Activated T-helper 1 cell treated with anti-CD3 and anti-CD28 coated beads, Interleukin-12 subunit alpha, Interleukin-12 subunit beta, Interleukin-2, Interleukin-4 antibody, amounts not matched to agents 30 ng/mL and 10 ng/mL and 1 ng/mL, durations not matched to agents 14 hours and 24 hours and 36 hours (primary cell): ENCODE data around the gene RBPMS2. TPM values are rescaled to one million over a fixed set of nuclear protein-coding genes. Genes with fewer than 3 reads are reported as not detected.
"Not testable (repeated sequence)": the region's sequence is repeated elsewhere in the genome, so short reads cannot be mapped to it uniquely, and the experiment has no call there.

Source experiments
- DNase-seq: peaks from one replicate; pipeline ENCODE4 v3.0.0; 2021; ENCODE audit warnings: low spot score
- H3K27ac Mint-ChIP-seq: one replicate; pipeline ENCODE4 v1.8.0; 2021; ENCODE audit warnings: mild to moderate bottlenecking, mixed read lengths
- H3K27me3 Mint-ChIP-seq: one replicate; pipeline ENCODE4 v1.8.0; 2022; ENCODE audit warnings: mild to moderate bottlenecking, moderate library complexity, mixed read lengths; ENCODE audit not compliant: insufficient read depth
- H3K36me3 Mint-ChIP-seq: one replicate; pipeline ENCODE4 v1.8.0; 2021; ENCODE audit warnings: low read depth, mixed read lengths
- H3K4me1 Mint-ChIP-seq: one replicate; pipeline ENCODE4 v1.8.0; 2021; ENCODE audit warnings: low read depth, mixed read lengths
- H3K4me3 Mint-ChIP-seq: one replicate; pipeline ENCODE4 v1.8.0; 2021; ENCODE audit warnings: mild to moderate bottlenecking, moderate library complexity, mixed read lengths
- H3K9me3 Mint-ChIP-seq: one replicate; pipeline ENCODE4 v1.8.0; 2021; ENCODE audit warnings: mixed read lengths
- intact Hi-C: fragments of 100-400 bp; cut with micrococcal nuclease; formaldehyde crosslinking; loops from one replicate; pipeline ENCODE4 v1.15.1; 2024
- total RNA-seq: library from RNA; stranded (reverse); gene quantifications from 2 replicates; pipeline ENCODE4 v1.2.3, GENCODE V29; 2022

The RBPMS2 gene
- total RNA-seq, 1 donor from 2014 or later, result 0.10 TPM

DNA sequence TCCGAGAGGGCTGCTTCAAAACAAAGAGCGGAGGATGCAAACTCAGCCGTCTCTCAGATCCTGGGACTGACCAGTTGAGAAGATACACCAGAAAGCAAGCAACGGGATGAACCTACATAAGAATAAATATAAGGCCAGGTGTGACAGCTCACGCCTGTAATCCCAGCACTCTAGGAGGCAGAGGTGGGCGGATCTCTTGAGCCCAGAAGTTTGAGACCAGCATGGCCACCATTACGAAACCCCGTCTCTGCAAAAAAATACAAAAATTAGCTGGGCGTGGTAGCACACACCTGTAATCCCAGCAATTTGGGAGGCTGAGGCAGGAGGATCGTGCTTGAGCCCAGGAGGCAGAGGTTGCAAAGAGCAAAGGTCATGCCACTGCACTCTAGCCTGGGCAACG is 31.7 kb downstream of the RBPMS2 start:
- no peaks in the 10 kb centered on the region for H3K4me1 Mint-ChIP-seq
- H3K4me3 Mint-ChIP-seq, result no peak overlapping the region
- no peak for DNase-seq
- H3K36me3 Mint-ChIP-seq, result no peaks in the 10 kb centered on the region
- intact Hi-C loops, result no loop called here
- H3K27me3 Mint-ChIP-seq, result peaks cover 3% of the 10 kb centered on the region
- no peaks in the 10 kb centered on the region for H3K9me3 Mint-ChIP-seq
- H3K27ac Mint-ChIP-seq, result no peak overlapping the region

DNA sequence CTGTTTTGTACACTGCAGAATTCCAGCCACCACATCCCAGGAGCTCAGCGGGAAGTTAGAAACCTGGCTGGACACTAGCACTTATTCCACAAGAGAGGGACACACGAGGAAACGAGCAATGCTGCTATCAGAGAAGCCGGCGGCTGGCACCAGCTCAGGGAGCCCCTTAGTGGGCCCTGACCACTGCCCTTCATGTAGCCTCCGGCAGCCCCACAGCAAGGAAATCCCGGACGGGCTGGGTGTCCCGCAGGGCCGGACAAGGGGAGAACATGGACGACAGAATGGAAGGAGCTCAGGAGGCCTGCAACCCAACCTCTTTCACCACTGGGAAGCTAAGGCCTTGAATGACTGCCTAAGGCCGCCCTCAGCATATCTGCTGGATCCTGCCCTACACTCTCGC is 32.5 kb downstream of the RBPMS2 start:
- Mint-ChIP-seq H3K4me1 (no peaks in the 10 kb centered on the region), H3K27me3 (peaks cover 2% of the 10 kb centered on the region), H3K9me3 (no peaks in the 10 kb centered on the region), H3K27ac (no peak overlapping the region), H3K36me3 (no peaks in the 10 kb centered on the region), H3K4me3 (no peak overlapping the region)
- no peak for DNase-seq
- intact Hi-C loops, result no loop called here

DNA sequence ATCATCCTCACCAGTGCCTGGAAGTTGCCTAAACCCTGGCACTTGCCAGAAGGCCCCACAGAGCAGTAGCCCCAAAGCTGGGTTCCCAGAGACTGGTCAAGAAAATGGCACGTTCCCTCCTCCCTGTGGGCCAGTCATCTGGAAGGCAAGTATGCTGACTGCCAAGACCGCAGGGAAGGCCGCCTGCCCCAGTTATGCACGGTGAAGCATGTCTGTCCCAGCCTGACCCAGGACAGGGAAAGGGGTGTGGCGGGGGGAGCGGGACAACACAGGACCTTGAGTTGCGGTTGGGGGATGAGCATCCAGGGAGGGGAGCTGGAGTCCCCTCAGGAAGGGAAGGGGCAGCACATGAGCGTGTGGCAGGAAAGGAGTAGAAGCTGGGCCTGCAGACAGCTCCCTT is 33.0 kb downstream of the RBPMS2 start:
- H3K27ac Mint-ChIP-seq, result no peak overlapping the region
- no peaks in the 10 kb centered on the region for H3K4me1 Mint-ChIP-seq
- intact Hi-C loops, result no loop called here
- no peaks in the 10 kb centered on the region for H3K9me3 Mint-ChIP-seq
- DNase-seq, result no peak
- H3K27me3 Mint-ChIP-seq, result peaks cover 2% of the 10 kb centered on the region
- no peak overlapping the region for H3K4me3 Mint-ChIP-seq
- no peaks in the 10 kb centered on the region for H3K36me3 Mint-ChIP-seq

DNA sequence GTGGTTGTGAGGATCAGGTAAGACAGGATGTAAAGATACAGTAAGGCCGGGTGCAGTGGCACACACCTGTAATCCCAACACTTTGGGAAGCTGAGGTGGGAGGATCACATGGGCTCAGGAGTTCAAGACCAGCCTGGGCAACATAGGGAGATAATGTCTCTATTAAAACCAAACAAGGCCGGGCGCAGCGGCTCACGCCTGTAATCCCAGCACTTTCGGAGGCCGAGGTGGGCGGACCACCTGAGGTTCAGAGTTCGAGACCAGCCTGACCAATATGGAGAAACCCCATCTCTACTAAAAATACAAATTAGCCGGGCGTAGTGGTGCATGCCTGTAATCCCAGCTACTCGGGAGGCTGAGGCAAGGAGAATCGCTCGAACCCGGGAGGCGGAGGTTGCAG is 33.7 kb downstream of the RBPMS2 start:
- DNase-seq, H3K4me1 Mint-ChIP-seq, H3K9me3 Mint-ChIP-seq, H3K4me3 Mint-ChIP-seq, H3K27me3 Mint-ChIP-seq, H3K27ac Mint-ChIP-seq, intact Hi-C loops, H3K36me3 Mint-ChIP-seq: not testable (repeated sequence)

DNA sequence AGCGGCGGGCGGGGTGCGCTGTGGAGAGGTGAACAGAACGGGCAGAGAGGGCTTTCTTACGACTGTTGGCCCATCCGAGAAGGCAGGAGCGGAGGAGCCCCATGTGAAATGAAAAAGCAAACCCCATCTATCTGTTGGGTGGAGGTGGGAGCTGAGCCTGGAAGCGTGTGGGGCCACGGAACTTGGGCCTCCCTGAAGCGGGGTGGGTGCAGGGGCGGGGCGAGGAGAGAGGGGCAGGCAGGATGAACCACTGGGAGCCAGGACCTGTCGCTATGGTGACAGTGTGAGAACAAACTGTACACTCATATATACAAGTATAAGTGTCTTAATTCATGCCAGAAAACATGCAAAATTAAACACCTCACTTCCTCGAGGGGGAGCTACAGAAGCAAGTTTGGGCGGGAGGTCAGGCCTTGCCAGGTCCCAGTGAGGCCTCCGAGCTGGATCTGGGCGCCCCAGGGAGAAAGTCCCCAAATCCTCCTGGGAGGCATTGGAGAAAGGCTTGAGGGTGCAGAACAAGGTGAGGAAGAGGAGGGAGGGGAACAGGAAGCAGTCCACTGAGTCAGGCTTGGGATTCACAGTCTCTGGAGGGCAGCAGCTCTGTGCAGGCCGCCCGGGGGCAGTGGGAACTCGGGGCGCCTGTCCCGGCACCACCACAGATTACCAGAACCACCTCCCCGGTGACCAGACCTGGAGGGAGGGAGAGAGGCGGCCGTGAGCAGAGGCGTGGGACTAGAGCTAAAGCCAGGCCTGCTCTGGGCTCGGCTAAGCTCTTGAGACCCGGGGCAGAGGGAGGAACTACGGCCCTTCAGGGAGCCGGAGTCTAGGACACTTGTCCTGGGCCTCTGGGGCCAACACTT is 34.8 kb downstream of the RBPMS2 start:
- H3K4me3 Mint-ChIP-seq, result no peak overlapping the region
- no peak for DNase-seq
- no peaks in the 10 kb centered on the region for H3K36me3 Mint-ChIP-seq
- peaks cover 2% of the 10 kb centered on the region for H3K27me3 Mint-ChIP-seq
- intact Hi-C loops, result no loop called here
- H3K9me3 Mint-ChIP-seq, result no peaks in the 10 kb centered on the region
- no peak overlapping the region for H3K27ac Mint-ChIP-seq
- no peaks in the 10 kb centered on the region for H3K4me1 Mint-ChIP-seq

DNA sequence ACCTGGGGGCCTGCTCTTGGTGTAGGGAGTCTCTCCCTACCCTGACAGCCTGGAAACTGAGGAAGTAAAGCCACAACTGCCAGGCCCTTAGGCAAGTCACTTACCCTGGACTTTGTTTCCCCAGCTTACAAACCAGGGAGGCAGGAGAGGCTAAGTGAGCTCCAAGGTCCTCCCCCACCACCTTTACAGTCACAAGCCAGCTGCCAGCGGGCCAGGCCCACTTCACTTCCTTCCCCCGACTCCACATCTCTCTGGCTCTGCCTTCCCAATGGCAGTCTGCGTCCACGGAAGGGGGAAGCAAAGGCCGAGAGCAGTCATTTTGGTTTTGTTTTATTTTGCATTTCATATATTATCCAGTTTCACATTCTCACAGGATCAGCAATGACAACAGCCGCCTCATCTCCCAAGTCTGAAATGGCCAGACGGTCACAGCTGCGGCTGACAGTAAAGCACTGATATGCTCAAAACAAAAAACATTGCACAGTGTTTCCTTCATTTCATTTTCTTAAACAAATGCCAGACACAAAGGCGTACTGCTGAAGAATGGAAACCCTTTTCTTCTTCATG is 35.7 kb downstream of the RBPMS2 start:
- no peak for DNase-seq
- Mint-ChIP-seq H3K9me3 (no peaks in the 10 kb centered on the region), H3K27ac (no peak overlapping the region), H3K4me3 (no peak overlapping the region), H3K36me3 (no peaks in the 10 kb centered on the region), H3K27me3 (peaks cover 2% of the 10 kb centered on the region), H3K4me1 (no peaks in the 10 kb centered on the region)
- intact Hi-C loops, result no loop called here

DNA sequence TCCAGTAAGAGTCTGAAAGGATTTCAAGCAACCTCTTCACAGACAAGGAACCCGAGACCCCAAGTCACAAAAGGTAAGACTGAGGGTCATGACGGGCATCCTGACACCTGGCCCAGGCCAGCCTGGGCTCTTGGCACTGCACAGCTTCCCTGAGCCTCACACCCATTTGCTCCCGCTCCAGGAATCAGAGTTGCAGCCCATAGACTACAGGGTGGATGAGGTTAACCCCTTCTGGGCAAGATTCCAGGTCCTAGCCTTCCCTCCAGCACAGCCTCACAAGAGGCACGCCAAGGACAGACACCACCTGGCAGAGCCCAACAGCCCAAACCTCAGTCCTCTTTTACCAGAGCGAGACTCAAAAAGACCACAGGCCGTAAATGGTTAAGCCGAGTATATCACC is 36.2 kb downstream of the RBPMS2 start:
- no peaks in the 10 kb centered on the region for H3K4me1 Mint-ChIP-seq
- H3K27ac Mint-ChIP-seq, result no peak overlapping the region
- no peak for DNase-seq
- H3K27me3 Mint-ChIP-seq, result peaks cover 2% of the 10 kb centered on the region
- H3K36me3 Mint-ChIP-seq, result no peaks in the 10 kb centered on the region
- intact Hi-C loops, result no loop called here
- H3K9me3 Mint-ChIP-seq, result no peaks in the 10 kb centered on the region
- no peak overlapping the region for H3K4me3 Mint-ChIP-seq

DNA sequence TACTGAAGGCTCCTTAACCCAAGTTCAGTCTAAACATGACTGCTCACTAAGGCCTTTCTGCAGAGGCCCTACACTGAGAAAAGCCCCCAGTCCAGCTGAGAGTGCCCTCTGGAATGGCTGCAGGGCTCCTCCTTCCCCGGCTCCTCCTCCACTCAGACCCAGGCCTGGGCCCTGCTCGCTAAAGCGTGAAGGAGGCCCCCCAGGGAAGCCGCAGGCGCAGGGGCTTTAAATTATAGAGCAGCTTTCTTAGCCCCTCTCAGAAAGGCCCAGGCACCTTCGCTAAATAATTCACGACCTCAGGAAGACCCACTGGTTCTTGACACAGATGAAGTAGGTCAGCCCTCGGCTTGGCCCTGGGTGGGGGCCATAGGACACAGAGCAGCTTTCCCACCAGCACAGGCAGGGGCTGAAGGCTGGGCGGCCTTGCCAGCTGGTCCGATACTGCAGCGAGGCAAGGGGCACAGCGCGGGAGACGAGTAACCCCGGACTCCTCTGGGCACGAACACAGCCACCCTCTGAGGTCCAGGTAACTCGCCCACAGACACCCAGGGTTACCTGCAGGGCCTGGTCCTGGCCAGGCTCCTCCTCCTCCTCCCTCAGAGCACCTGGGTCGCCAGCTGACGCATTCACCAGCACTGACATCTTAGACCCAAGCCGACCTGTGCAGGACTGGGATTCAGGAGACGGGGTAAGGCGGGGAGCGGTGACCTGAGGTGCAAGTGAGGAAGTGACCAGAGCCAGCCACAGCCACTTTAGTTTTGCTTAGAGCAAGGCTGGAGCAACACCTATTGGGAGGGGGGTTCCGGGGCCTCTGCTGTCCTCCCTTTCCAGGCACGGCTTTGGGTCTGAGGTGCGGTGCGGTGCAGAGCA is 36.9 kb downstream of the RBPMS2 start:
- Mint-ChIP-seq H3K4me3 (no peak overlapping the region), H3K36me3 (no peaks in the 10 kb centered on the region), H3K27me3 (no peaks in the 10 kb centered on the region), H3K4me1 (no peaks in the 10 kb centered on the region), H3K27ac (no peak overlapping the region), H3K9me3 (no peaks in the 10 kb centered on the region)
- DNase-seq, result no peak
- intact Hi-C loops, result no loop called here

DNA sequence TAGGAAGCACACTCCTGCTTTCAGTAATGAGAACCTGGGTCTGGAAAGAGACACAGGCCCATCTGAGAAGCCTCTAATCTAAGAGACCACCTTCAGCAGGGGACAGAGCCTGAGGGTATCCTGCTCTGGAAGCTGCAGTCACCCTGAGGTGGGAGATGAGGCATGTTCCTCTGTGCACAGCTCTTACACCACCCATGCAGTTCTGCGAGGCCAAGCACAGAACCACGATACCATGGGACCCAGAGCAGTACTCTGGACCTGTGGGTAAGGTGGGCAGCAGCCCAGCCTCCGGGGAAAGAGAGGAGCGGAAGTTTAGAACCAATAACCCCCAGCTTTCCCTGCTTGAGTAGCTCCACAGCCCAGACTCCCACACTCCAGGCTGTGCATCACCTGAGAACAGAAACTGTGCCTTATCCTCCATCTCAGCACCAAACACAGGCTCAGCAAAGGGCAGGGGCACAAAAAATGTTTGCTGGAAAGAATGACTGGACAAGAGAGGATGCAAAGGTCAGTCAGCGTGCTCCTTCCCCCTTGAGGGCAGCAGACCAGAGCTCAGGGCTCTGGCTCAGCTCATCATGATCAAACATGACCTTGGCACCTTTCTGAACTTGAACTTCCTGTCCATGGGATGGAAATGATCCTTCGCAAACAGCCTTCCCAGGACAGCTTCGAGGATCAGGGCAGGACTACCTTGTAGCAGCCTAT is 43.1 kb downstream of the RBPMS2 start:
- intact Hi-C loops, result no loop called here

DNA sequence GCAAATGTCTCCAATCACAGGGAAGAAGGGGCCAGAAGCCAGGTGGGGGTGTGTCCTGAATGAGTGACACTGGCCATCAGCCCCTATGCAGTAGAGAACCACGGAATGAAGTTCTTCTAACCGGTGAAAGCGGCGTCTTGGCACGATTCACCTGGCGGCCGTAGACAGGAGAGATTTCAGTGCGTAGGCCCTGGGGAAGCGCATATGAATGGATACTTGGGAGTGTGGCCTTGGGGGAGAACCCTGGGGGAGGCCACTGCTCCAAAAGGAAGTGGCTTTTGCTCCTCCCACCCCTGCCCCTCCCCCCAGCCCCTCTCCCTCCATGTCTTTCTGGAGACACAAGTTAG is 43.6 kb downstream of the RBPMS2 start:
- Mint-ChIP-seq H3K27me3 (peaks cover 2% of the 10 kb centered on the region), H3K4me1 (peaks cover 14% of the 10 kb centered on the region), H3K36me3 (no peaks in the 10 kb centered on the region), H3K9me3 (no peaks in the 10 kb centered on the region), H3K27ac (no peak overlapping the region), H3K4me3 (no peak overlapping the region)
- no peak for DNase-seq
- intact Hi-C loops, result loop anchor here (1.0 kb wide), 3 partner anchors 28 to 174 kb away; no protein-coding TSS in a partner anchor

More for the DNA sequence above, 43.1 kb downstream of the RBPMS2 start:
- peaks cover 2% of the 10 kb centered on the region for H3K27me3 Mint-ChIP-seq
- no peak overlapping the region for H3K4me3 Mint-ChIP-seq
- H3K27ac Mint-ChIP-seq, result no peak overlapping the region
- DNase-seq, result no peak
- H3K4me1 Mint-ChIP-seq, result peaks cover 14% of the 10 kb centered on the region
- H3K9me3 Mint-ChIP-seq, result no peaks in the 10 kb centered on the region
- H3K36me3 Mint-ChIP-seq, result no peaks in the 10 kb centered on the region

DNA sequence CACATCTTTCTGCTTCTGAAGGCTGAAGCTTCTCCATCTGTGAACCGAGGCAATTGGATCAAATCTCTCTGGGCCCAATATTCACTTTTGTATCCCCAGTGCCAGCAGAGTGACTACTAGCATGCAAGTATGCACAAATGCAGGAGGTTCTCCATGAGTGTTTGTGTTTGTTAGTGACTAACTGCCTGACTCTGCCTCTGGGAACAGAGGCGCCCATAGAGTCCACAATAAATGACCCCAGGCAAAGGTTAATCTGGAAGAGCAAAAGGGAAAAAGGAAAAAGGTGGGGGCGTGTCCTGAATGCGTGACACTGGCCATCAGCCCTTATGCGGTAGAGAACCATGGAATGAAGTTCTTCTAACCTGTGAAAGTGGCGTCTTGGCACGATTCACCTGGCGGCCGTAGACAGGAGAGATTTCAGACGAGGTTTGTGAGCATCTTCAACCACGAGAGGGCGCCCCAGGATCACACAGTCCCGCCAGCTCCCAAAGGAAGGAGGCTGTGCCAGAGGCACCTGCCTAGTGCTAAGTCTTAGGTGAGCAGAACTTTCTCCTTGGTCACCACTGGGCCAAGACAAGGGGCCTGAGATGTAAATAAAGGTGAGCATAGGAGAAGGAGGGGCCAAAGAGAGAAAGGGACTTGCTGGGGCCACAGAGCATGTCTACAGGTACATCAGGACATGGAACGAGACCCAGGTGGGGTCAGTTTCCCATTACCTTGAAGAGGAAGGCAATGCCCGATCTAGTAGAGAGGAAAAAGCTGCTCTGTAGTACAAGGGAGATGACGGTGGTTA is 44.2 kb downstream of the RBPMS2 start:
- H3K9me3 Mint-ChIP-seq, result no peaks in the 10 kb centered on the region
- H3K27ac Mint-ChIP-seq, result no peak overlapping the region
- H3K4me1 Mint-ChIP-seq, result peaks cover 14% of the 10 kb centered on the region
- intact Hi-C loops, result loop anchor here (1.0 kb wide), 3 partner anchors 28 to 174 kb away; no protein-coding TSS in a partner anchor
- peak; percentile 74 for DNase-seq
- H3K4me3 Mint-ChIP-seq, result no peak overlapping the region
- no peaks in the 10 kb centered on the region for H3K36me3 Mint-ChIP-seq
- peaks cover 4% of the 10 kb centered on the region for H3K27me3 Mint-ChIP-seq

DNA sequence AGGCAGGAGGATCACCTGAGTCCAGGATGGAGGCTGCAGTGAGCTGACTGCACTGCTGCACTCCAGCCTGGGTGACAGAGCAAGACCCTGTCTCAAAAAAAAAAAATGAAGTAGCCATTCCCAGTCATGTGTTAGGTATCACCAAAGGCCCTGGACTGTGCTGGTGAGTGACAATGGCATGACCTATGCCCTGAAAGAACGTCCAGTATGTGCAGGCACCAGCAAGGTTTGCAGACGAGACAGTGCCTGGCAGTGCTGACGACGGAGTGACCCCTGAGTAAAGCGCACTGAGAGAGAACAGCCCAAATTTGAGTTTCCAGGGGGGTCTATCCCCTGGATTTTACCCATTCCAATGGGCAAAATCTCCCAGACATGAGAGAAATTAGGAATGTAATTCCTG is 45.2 kb downstream of the RBPMS2 start:
- Mint-ChIP-seq H3K9me3 (no peaks in the 10 kb centered on the region), H3K4me1 (peaks cover 14% of the 10 kb centered on the region), H3K4me3 (no peak overlapping the region), H3K27me3 (peaks cover 6% of the 10 kb centered on the region), H3K27ac (no peak overlapping the region), H3K36me3 (no peaks in the 10 kb centered on the region)
- DNase-seq, result no peak
- intact Hi-C loops, result no loop called here
